ENCODE data around the gene CHPF2.

Gene CHPF2

GRCh38 chr7:151246851-151247580 lies 14.7 kb downstream of the CHPF2 start:
- no peak for DNase-seq (ENCODE audit: low read depth in 2 of 2)

- no peak for DNase-seq (ENCODE audit: low read depth in 2 of 2)
These were observed 15.5 kb downstream of the CHPF2 start for GRCh38 chr7:151247611-151248345.

GRCh38 chr7:151248346-151249033 lies 16.2 kb downstream of the CHPF2 start, which contains the start of gene SMARCD3:
Gene SMARCD3 (minus strand): TSS chr7:151248694. CDS start chr7:151248562, 132 bp downstream.
- peak in 1 of 2 experiments; percentile 28 for DNase-seq (ENCODE audit: low read depth in 2 of 2)

DNA sequence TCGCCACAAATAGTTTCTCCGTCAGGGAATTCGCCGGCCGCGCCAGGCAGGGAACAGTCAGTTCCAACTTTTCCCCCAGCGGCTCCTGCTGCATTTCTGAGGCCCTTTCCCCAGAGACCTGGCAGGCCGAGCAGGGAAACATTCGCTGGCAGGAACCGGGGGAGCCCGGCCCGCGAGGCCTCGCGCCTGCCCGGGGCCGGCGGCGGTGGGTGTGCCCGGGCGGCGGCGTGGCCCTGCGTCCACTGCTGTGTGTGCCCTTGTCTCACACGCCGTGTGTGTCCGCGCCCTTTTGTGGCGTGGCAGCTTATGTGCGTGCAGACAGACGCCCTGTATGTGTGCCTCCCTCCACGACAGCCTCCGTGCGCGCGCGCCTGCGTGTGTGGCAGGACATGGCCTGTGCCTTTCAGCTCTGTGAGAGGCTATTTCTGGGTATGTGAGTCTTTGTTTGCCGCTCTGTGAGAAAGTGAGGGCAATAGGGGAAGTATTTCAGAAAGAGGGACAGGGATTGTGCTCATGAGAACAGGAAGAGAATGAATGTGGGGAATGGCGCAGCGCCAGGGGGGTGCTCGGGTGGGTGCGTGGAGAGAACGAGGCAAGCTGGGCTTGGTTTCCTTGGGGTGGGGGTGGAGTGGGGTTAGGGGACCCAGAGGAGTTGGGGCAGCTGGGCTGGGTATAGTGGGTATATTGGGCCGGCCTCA lies 16.9 kb downstream of the CHPF2 start:
- DNase-seq (ENCODE audit: low read depth in 2 of 2), result peak in 1 of 2 experiments; percentile 11

GRCh38 chr7:151249732-151250072 lies 17.4 kb downstream of the CHPF2 start:
- DNase-seq (ENCODE audit: low read depth in 2 of 2), result peak in 1 of 2 experiments; percentile 18

GRCh38 chr7:151250181-151251132 lies 18.2 kb downstream of the CHPF2 start:
- DNase-seq (ENCODE audit: low read depth in 2 of 2), result no peak

DNA sequence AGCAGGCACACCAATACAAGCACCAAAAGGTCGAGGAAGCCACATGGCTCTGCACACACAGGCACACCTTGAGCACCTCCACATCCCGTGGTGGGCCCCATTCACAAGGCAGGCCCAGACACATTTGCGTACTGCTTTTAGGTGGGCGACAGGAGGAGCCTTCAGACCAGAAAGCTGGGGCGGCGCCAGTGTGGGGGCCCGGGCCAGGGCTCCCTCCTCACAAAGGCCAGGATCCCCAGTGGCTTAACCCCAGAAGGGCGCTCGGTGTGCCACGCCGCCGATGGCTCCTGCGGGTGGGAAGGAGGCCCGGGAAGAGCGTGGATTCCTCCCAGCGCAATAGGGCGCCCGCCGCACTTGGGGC lies 19.0 kb downstream of the CHPF2 start:
- peak in 1 of 2 experiments; percentile 5 for DNase-seq (ENCODE audit: low read depth in 2 of 2)

DNA sequence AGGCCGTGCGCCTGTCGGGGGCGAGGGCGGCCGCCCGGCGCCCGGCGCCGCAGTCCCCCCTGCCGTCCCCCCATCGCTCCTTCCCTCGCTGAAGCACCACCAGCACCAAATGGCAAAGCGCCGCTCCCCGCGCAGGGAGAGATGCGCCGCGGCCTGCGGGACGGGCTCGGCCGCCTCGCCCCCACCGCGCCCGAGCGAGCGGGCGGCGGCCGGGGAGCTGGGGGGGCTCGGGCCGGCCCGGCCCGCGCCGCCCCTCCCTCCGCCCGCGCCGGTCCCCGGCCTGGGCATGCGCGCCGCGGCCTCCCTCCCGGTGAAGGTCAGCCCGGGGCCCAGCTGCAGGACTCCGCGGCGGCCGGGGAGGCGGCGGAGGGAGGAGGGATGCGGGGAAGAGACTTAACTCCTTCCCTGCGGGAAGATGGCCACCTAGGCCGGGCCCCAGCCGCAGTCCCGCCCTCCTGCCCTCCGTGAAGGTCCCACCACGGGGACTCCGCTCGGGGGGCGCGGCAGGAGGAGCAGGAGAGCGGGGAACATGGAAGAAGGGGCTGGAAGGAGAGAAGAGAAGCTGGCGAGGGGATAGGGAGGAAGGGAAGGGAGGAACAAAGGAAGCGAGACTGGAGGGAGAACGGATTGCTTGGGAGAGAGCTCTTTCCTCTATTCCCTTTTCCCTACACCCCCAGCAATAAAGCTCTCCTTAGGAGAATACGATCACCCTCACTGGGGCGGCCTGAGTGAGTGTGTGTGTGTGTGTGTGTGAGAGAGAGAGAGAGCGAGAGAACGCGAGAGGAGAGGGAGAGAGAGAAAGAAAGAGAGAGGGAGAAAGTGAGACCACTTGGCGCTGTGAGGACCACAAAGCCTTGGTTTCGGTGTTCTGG lies 19.6 kb downstream of the CHPF2 start:
- peak in 1 of 2 experiments; percentile 39 for DNase-seq (ENCODE audit: low read depth in 2 of 2)

- no peak for DNase-seq (ENCODE audit: low read depth in 2 of 2)
These were observed 20.2 kb downstream of the CHPF2 start for GRCh38 chr7:151252561-151252835.

DNA sequence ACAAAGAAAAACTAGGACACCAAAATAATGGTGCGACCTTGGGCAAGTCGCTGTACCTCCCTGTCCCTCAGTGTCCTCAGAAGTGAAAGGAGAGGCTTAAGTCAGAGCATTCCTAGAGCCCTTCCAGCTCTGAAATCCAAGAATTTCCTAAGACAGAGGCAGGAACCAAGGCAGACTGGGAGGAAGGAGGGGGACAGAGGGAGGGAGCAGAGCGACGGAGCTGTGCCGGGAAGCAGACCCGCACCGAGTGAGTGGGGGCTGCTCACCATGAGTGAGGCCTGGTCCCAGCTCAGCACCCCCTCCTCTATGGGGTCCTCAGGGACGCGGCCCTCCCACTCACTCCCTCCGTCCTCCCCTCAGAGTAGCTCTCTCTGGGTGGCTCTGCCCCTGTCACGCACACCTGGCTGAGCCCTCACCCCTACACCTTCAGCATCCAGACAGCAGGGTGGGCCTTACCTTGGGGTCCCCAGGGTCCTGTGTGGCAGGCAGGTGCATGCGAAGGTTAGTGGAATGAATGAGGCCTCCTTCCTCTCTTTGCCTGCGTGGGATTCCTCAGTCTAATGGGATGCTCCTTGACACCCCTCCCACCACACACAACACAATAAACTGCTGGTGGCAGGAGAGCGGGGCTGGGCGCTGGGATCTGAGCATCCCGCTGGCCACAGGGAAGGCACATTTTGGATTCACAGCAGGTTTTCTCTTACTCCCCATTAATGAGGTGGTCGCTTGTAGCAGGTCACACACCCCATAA lies 20.9 kb downstream of the CHPF2 start:
- no peak for DNase-seq (ENCODE audit: low read depth in 2 of 2)

DNA sequence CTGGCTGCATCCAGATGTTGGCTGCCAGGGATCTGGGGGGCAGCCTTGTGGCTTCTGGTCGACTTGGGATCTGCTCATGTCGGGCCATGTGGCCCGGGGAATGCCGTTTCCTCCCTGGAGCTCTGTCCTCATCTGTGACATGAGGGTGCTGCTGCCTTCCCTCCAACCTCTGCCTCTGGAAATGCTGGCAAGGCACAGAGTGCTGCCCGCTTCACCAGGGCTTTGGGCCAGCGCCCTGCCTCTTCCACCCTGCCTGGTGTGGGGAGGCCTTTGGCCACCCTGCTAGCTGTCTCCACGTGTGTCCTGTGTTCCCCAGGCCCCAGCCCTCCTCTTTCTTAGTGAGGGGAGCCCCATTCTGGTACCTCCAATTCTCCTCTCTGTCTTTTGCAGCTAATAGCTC lies 22.0 kb downstream of the CHPF2 start:
- DNase-seq (ENCODE audit: low read depth in 2 of 2), result no peak

- DNase-seq (ENCODE audit: low read depth in 2 of 2), result no peak
These were observed 22.6 kb downstream of the CHPF2 start for GRCh38 chr7:151254851-151255250.

- no peak for DNase-seq (ENCODE audit: low read depth in 2 of 2)
These were observed 23.1 kb downstream of the CHPF2 start for GRCh38 chr7:151255390-151255789.

DNA sequence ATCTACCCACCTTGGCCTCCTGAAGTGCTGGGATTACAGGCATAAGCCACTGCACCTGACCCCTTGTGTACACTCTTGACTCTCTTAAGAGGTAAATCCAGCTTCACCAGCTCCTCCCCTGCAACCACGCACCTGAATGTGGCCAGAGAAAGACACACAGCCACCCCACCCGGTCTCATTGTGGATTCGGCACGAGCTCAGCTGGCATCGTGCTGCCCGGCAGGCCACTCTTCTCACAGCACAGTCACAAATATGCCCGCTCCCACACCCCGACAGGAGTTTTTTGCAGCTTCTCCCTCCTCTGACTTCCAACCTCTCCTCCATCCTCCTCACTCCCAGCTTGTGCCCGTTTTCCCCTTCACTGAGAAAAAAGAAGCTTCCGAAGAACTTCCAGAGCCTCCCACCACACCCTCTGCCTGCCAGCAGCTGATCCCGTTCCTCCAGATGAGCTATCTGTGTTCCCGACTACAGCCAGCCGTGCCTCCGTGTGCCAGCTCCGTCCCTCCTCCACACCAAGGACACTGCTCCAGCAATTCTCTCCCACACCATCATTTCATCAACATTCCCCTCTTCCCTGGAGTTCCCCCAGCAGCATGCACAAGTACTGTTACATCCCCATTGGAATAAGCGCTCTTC lies 24.2 kb downstream of the CHPF2 start:
- DNase-seq (ENCODE audit: low read depth in 2 of 2), result no peak

DNA sequence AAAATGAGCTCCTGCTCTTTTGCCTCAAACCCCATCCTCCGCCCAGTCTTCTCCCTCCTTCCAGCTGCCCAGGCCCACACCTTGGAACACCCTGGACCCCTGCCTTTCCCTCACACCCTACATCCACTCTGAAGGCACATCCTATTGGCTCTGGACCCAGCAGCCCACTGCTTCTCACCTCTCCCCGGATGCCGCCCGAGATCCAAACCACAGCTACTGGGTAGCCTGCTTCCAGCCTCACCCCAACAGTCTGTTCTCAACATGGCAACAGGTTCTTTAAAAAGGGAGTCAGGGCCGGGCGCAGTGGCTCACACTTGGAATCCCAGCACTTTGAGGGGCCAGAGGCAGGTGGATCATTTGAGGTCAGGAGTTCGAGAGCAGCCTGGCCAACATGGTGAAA lies 25.7 kb downstream of the CHPF2 start:
- DNase-seq (ENCODE audit: low read depth in 2 of 2), result no peak

GRCh38 chr7:151260471-151260870 lies 28.2 kb downstream of the CHPF2 start:
- no peak for DNase-seq (ENCODE audit: low read depth in 2 of 2)

- DNase-seq (ENCODE audit: low read depth in 2 of 2), result no peak
These were observed 28.6 kb downstream of the CHPF2 start for GRCh38 chr7:151260883-151261282.

GRCh38 chr7:151261529-151261928 lies 29.2 kb downstream of the CHPF2 start:
- no peak for DNase-seq (ENCODE audit: low read depth in 2 of 2)

DNA sequence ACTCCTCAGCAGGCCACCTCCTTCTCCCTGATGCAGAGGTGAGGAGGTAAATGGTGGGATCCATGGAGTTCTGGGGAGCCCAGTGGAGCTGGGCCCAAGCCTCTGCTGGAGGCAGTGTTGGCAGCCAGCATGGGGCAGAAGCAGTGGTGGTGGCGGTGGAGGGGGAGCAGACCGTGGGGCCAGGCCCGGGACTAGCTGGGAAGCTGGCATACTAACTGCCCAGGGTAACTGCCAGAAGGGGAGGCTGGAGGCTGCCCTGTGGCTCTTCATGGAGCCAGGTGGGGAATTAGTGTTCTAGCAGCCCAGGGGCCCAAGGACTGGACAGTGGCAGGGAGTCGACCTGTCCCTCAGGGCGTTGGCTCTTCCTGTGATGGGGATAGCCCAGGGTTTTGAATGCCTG lies 32.3 kb downstream of the CHPF2 start:
- no peak for DNase-seq (ENCODE audit: low read depth in 2 of 2)
